MM.1S (cell line): ENCODE results near the gene BMERB1.

Source experiments
- CTCF ChIP-seq: fragments of 300-600 bp; sonication (generic); IDR thresholded peaks from 2 replicates; pipeline ENCODE4 v1.5.1; 2016; ENCODE audit warnings: antibody characterized with exemption, low read length, mixed read lengths
- EZH2 ChIP-seq: fragments of 300-600 bp; sonication (generic); optimal IDR thresholded peaks from 2 replicates; pipeline ENCODE3; 2017; ENCODE audit warnings: low read depth, mild to moderate bottlenecking, antibody characterized with exemption, low read length, mixed read lengths
- EZH2phosphoT487 ChIP-seq: fragments of 300-600 bp; sonication (generic); IDR thresholded peaks from 2 replicates; pipeline ENCODE4 v1.6.1; 2018; ENCODE audit warnings: antibody characterized with exemption, low read length

GRCh38 chr16:15440852-15441251 is 6.5 kb downstream of the BMERB1 start:
- no peak for TF ChIP-seq EZH2
- TF ChIP-seq CTCF: no peak
- no peak for TF ChIP-seq EZH2phosphoT487
